Measurements from ENCODE around the gene GRIN3B.

GRIN3B gene

DNA sequence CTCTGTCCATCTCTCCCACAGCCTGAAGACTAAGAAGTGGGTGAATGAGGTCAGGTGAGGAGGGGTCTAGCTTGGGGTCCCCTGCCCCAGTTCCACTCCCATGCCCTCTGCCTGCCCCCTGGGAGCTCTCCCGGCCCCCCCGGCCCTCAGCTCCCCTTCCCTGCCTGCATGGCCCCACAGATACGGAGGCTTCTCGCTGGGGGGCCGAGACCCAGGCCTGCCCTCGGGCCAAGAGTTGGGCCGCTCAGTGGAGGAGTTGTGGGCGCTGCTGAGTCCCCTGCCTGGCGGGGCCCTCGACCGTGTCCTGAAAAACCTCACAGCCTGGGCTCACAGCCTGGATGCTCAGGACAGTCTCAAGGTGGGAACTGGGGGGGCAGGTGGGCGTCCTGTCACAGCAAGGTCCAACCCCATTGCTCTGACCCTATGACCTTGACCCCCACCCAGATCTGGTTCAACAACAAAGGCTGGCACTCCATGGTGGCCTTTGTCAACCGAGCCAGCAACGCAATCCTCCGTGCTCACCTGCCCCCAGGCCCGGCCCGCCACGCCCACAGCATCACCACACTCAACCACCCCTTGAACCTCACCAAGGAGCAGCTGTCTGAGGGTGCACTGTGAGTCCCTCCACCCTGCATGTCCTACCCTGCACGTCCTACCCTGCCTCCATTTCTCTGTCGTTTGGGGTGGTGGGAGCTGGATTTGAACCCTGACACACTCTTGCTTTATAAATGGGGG is 55.8 kb downstream of the GRIN3B start:
- DNase-seq (ENCODE audit: low read depth in 1 of 2, low spot score in 1 of 2) = no peak
- Histone ChIP-seq H3K27ac (replicated peaks) (no peak overlapping the region), H3K4me3 (replicated peaks; ENCODE audit: insufficient read depth, low read length) (no peak overlapping the region), H3K27me3 (ENCODE audit: insufficient read depth, poor library complexity, severe bottlenecking) (no peaks in the 10 kb centered on the region)
- TF ChIP-seq REST (IDR thresholded peaks at IDR 0.05; ENCODE audit: insufficient replicate concordance, low read depth) (no peak), POLR2AphosphoS5 (IDR thresholded peaks at IDR 0.05; ENCODE audit: low read depth) (no peak), GABPA (IDR thresholded peaks at IDR 0.05; ENCODE audit: low read depth) (no peak), SPI1 (IDR thresholded peaks at IDR 0.05; ENCODE audit: borderline replicate concordance, low read depth) (no peak), CTCF (IDR thresholded peaks at IDR 0.05; ENCODE audit: insufficient read depth, low read length) (no peak)

GRCh38 chr19:1057176-1057855 is 57.1 kb downstream of the GRIN3B start:
- no peak overlapping the region for H3K4me3 ChIP-seq (replicated peaks; ENCODE audit: insufficient read depth, low read length)
- H3K27ac ChIP-seq (replicated peaks) = no peak overlapping the region
- H3K27me3 ChIP-seq (ENCODE audit: insufficient read depth, poor library complexity, severe bottlenecking) = no peaks in the 10 kb centered on the region
- peak in 1 of 2 experiments; percentile 46 for DNase-seq (ENCODE audit: low read depth in 1 of 2, low spot score in 1 of 2)
- no peak for TF ChIP-seq GABPA (IDR thresholded peaks at IDR 0.05; ENCODE audit: low read depth)
- TF ChIP-seq CTCF (IDR thresholded peaks at IDR 0.05; ENCODE audit: insufficient read depth, low read length) = peak; percentile 9
- no peak for TF ChIP-seq REST (IDR thresholded peaks at IDR 0.05; ENCODE audit: insufficient replicate concordance, low read depth)

DNA sequence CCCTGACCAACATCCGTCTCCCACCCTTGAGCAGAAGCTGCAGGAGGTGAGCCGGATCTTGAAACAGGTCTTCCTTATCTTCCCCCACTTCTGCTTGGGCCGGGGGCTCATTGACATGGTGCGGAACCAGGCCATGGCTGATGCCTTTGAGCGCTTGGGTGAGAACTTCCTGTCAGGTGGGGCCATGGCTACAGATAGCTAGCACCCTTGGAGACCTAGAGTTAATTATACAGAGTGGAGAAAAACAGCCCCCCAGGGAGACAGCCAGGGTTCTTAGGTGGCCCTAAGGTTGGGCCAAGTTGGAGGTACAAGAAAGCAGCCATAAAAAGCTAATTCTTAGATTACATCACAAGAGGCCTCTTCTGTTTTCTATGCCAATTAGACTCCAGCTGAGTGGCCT is 57.9 kb downstream of the GRIN3B start:
- DNase-seq (ENCODE audit: low read depth in 1 of 2, low spot score in 1 of 2) = no peak
- Histone ChIP-seq H3K27me3 (ENCODE audit: insufficient read depth, poor library complexity, severe bottlenecking) (no peaks in the 10 kb centered on the region), H3K4me3 (replicated peaks; ENCODE audit: insufficient read depth, low read length) (no peak overlapping the region), H3K27ac (replicated peaks) (no peak overlapping the region)
- TF ChIP-seq POLR2AphosphoS5 (IDR thresholded peaks at IDR 0.05; ENCODE audit: low read depth) = no peak
- TF ChIP-seq REST (IDR thresholded peaks at IDR 0.05; ENCODE audit: insufficient replicate concordance, low read depth) = no peak
- no peak for TF ChIP-seq GABPA (IDR thresholded peaks at IDR 0.05; ENCODE audit: low read depth)
